CMK (cell line): ENCODE data around the gene ASTL.
A peak's percentile ranks its signal among the peaks of the same experiment; 100 is the strongest.
"Not testable (repeated sequence)": the region's sequence is repeated elsewhere in the genome, so short reads cannot be mapped to it uniquely, and the experiment has no call there.

Experiments
- DNase-seq: peaks from one replicate; pipeline ENCODE4 v3.0.0-alpha.2; 2010; ENCODE audit warnings: low read depth

The ASTL gene

DNA sequence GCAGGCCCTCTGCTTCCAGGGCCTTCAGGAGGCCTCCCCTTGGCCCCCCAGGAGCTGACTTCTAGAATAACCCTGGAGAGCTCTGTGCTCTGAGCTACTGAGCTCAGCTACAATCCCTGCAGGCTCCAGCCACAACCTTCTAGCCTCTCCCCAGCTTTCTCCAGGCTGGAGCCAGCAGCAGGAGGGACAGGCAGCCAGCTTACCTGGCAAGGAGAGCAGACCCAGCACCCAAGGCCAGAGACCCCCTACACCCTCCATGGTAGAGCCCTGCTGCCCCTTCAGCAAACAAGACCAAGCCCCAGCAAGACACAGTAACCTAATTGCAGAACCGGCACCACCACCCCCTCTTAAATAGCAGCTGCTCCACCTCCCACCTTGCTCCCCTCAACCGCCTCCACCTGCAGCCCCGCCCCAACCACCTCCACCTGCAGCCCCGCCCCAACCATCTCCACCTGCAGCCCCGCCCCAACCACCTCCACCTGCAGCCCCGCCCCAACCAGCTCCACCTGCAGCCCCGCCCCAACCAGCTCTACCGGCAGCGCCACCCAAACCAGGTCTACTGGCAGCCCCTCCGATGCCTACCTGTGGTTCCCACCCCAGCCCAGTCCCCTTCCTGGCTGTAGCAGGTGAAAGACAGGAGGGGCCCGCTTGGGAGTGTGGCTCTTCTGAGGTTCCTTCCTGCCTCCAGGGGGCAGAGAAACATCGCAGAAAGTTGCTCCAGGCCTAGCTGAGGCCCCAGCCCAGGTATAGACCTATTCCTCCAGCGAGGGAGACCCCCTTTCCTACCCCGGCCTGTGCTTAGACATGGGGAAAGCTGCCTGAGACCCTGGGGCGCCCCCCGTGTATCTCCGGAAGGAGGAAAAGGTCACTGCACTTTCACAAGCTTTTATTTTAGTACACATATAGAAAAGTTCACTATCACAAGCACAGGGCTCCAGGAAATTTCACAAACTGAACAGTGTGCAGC lies at the start of gene ASTL:
Gene ASTL, minus strand, starts transcription at position 324 of the 967 bp plus-strand sequence. Its CDS starts 66 bp downstream, at position 258.
- no peak for DNase-seq

DNA sequence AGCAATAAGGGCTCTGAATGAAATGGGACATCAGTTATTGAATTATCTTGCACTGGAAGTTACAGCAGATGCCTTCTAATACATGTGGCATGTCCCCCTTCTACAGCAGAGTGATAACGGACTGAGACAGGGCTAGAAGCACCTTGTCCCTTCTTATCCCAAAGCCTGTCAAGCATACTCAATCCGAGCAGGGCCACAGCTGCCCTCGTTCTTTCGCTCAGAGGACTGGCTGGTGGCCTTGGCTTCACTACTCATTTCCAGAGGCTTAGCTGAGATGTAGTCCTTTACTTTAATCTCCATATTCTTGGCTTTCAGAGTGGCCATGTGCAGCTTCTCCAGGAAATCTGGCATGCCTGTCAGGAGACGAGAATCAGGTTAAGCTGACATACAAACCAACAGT lies 48.3 kb upstream of the ASTL start:
- no peak for DNase-seq

DNA sequence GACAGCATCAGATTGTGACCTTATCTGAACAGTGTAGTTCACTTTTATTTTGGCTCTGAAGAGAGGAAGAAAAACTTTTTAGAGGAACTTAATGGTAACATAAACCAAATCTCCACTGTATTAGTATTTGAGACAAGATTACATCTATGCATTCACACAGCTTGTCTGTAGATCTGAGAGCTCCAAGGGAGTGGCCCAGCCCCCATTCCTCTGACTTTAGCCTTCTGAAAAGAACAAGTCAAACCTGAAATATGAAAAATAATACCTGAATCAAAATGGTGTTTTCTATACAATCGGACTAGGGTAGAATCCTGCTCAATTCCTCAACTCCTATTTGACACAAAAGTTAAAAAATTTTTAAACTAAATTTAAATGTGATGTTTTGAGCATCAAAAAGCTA lies 47.2 kb upstream of the ASTL start:
- no peak for DNase-seq

DNA sequence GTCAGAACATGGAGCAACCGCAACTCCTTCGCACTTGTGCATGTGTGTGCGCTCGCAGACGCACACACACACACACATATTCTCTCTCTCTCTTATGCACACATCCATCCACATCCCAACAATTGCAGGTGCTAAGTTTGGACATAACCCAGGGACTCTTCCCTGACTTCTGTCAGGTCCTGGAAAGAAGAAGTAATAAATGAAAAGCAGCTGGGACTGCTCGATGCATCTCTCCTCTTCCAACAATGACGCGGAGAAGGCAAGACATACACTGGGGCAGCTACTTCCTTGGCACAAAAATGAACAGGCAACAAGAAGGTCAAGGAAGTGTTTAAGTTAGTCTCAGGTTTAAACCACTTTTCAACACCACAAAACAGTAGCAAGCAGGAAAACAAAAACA lies 46.7 kb upstream of the ASTL start:
- no peak for DNase-seq

DNA sequence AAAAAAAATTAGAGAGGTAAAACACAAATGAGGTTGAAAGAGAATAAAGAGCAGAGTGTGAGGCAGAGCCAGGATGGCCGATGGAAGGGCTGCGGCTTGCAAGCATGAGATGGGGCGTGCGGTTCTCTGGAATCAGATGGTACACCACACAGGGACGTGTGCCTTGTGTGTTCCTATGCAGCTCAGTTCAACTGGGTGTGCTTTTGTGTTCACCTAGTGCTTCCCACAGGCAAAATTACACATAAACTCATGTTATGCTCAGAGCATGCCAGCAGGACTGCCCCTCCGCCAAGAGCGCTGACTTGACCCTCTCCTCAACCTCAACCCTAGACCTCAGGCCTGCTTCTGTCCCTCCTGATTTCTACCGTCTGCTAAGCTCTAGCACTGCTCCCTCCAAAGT lies 45.9 kb upstream of the ASTL start:
- DNase-seq, result no peak

DNA sequence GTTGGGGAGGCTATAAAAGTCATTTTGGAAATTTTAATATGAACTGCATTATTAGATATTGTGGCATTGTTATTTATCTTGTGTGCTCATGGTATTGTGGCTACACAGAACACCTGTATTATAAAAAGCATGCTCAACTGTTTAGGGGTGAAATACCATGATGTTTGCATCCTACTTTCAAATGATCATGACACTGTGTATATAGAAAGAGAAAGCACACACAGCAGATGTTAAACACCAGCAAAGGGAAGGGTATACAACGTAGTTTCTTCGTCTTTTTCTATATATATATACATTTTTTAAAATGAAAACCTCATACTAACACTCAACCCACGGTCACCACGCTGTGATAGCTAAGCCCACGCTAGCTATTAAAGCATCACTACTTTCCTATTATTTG lies 43.2 kb upstream of the ASTL start:
- DNase-seq, result no peak

DNA sequence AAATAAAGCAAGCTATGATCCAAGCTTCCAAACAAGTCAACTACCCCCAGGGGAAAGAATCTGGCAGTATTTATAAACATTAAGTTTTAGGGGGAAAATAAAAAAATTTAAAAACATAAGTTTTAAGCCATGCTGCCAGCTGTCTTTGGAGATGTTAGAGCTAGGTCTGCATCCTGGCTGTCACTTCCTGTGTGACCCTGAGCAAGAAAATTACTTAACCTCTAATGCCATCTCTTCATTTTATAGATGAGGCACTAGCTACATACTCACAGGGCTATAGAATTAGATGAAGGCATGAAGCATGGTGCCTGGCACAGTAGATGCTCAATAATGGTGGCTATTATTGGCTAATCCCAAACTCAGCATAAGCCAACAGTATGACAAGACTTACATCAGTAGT lies 42.2 kb upstream of the ASTL start:
- DNase-seq, result no peak

DNA sequence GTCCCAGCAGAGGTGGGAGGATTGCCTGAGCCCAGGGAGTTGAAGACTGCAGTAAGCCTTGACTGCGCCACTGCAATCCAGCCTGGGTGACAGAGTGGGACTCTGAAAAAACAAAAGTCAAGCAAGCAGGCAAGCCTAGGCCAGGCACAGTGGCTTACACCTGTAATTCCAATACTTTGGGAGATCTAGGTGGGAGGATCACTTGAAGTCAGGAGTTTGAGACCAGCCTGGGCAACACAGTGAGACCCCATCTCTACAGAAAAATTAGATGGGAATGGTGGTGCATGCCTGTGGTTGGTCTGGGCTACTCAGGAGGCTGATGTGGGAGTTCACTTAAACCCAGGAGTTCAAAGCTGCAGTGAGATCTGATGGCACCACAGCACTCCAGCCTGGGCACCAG lies 41.7 kb upstream of the ASTL start:
- no peak for DNase-seq

DNA sequence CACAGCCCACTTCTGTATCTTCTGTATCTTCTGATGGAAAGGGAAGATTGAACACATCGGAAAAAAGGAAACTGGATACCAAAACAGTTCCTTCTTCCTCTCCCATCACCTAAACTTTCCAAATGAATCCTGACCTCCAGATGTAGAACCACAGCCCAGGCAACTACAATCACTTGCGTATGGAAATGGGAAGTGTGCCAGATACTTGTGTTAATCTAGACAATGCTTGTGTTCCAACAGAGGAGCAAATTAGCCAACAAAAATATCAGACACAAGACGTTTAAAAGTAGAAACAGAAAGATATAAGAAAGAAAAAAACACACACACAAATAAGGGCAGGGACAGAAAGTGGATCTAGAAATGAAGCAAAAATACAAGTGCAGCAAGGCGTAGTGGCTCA lies 38.4 kb upstream of the ASTL start:
- DNase-seq, result no peak

DNA sequence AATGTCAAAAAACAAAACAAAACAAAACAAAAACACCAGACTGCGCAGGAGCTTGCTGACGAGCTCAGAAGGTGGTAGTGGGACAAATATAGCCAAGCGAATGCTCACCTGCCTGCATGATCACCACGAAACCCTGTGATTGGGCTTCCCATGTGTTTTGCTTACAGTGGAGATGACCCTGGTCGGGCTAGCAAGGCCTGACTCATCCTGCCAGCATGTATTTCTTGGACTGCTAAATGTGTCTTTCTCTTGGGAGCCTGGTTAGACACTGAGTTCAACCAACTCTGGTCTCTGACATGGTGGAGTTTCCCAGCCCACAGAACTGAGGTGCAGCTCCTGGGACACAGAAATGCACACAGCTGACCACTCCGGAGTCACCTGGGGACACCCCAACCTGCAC lies 37.6 kb upstream of the ASTL start:
- DNase-seq, result no peak

DNA sequence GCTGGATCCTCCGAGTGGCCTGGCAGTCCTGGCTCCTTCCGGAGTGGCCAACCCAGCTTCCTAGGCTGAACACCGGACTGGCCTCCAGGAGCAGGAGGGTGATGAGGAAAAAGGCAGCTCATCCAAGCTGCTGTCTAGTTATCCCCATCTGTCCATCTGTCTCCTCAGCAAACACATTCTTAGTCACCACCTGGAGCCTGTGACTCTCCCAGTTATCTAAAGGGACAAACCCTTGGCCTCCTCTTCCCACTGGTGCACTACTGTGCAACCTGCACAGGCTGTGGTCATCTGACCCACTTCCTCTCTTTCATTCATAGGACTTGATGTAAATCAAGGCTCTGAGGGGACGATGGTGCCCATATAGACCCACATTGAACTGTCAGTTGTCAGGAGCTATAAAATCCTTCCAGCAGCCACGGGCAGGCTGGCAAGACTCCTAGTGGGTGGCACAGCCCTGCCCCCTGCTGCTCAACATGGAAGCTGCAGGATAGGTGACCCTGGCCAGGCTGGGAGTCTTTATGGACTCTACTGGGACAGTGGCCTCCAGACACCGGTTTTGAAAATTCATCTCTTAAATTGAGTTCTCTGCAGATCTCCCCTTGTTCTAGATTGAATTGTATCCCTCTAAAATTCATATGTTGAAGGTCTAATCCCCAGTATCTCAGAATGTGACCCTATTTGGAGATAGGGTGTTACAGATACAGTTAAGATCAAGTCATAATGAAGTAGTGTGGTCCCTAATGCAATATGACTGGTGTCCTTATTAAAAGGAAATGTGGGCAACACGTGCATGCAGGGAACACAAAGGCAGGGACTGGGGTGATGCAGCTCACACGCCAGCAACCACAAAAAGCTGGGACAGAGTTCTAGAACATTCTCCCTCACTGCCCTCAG lies 36.2 kb upstream of the ASTL start:
- peak; percentile 39 for DNase-seq

DNA sequence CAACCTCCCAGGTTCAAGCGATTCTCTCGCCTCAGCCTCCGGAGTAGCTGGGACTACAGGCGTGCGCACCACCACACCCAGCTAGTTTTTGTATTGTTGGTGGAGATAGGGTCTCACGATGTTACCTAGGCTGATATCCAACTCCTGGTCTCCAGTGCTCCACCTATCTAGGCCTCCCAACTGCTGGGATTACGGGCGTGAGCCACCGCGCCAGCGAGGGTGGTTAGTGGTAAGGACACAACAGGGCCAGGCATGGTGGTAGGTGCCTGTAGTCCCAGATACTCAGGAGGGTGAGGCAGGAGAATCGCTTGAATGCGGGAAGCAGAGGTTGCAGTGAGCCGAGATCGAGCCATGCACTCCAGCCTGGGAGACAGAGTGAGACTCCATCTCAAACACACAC lies 33.5 kb upstream of the ASTL start:
- no peak for DNase-seq

DNA sequence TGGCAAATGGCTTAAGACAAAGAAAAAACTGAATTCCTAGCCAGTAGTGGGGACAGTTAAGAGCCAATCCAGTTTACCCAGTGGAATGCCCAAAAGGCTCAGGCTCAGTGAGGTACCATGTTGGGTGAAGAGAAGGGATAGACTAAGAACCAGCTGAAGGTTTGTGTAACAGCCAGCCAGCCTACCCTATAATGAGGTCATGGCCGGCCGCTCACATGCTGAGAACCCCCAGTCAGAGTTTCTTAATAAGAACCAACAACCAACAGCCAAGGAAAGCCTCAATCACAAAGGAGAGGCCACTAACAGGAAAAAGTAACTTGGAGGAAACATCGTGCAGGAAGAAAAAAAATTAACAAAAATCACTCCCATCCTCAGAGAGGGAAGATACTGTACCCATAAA lies 32.3 kb upstream of the ASTL start:
- DNase-seq, result no peak

DNA sequence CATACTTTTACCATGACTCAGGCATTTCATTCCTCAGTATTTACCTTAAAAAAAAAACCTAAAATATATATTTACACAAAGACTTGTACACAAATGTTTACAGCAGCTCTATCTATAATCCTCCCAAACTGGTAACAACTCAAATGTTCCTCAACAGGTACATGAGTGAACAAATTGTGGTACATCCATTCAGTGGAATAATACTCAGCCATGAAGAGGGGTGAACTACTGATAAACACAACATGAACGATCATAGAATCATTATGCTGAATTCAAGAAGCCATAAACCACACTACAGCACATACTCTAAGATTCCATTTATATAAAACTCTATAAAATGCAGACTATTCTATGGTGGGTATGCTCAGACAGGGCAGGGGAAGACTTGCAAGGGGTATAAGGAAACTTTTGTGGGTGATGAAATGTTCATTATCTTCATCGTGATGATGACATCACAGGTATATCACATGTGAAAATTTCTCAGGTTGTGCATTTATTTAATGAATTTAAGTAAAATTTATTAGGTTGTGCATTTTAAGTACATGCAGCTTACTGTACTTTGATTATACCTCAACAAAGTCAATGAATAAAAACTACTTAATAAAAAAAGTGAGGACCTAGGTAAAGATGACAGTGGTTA lies 31.7 kb upstream of the ASTL start:
- no peak for DNase-seq

DNA sequence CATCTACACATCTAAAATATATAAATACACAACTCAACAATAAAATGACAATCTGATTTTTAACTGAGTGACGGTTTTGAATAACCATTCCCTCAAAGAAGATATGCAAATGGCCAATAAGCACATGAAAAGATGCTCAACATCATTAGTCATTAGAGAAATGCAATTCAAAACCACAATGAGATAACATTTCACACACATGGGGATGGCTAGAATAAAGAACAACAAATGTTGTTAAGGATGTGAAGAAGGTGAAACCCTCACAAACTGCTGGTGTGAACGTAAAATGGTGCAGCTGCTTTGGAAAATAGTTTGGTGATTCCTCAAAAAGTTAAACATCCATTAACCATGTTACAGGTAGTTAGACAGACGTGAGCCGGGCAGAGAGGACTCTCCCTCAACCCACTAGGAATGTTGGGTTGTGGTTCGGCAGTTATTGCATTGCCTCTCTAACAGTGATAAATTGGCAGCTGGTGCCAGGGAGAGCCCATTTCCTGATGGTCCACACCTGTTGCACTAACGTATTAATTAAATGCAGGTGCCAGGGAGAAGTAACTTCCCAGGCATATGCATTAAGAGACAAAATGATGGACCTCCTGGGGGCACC lies 29.2 kb upstream of the ASTL start:
- DNase-seq, result no peak

DNA sequence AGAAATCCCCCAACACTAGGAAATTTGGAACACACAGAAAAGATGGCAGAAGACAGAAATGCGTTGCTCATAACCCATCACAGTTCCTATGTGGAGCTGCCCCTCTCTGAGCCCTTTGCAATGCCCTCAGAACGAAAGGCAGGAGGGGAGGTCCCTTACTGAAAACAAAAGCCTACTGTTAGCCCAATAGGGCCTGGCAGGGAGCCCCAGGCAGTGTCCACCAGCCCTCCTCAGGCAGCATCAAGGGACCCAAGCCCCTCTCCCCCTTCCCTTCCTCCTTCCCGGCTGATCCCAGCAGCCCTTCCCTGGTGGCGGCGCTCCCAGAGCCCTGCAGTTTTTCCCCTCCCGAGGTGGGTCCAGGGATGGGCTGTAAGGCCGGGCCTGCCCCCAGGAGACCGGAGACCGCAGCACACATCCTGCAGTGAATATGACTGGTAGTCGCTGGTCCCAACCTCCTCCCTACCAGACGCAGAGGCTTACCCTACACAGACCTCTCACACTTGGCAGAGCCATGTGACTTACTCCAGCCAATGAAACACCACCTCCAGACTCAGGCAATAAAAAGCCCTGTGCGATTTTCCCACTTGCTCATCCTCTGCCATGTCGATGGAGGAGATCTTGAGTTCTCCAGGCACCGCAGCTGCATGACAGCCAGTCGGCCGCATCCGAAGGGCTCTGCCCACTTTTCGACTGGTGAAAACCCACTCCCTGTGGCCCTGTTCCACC lies 26.3 kb upstream of the ASTL start:
- DNase-seq, result no peak

DNA sequence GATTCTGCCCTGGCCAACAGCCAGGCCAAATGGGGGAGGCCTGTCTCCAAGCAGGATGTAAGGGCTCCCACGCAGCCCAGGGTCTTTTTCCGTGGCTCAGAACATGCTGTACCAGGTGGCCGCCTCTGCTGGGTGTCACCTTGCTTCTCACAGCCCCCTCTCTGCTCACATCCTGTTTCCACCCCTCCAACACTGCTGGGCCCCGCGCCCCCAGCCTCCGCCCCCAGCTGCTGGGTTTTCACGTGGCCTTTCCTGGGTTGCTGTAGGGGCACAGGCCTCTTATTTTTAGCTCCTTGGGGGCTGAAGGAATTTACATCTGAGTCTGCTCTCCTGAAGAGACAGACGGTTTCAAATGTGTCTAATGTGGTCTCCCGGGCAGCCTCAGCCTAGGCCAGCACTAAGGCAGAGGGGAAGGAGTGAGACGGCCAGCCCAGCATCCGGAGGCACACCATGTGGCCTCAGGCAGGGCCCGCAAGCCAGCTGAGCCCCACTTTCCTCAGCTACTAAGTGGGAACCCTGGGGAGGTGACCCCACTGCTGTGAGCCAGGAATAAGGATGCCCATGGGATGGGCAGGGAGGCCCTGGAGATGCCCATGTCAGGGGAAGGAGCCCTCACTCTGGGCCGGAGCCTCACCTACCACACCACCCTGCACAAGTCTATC lies 25.6 kb upstream of the ASTL start:
- no peak for DNase-seq

DNA sequence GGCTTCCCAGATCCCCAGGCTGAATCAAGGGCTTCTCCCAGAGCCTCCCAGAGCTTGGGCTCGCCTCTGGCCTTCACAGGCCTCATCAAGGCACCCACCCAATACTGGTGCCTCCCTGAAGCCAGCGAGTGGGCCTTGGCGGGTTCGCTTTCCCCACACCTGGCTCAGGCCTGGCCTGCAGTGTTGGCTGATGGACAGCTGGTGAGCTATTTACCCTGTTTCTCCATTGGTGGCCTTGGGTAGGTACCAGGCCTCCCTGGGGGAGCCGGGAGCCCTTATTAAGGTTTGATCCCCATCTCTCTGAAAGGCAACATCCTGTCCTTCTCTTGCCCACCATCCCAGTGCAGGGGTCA lies 25.1 kb upstream of the ASTL start:
- no peak for DNase-seq

DNA sequence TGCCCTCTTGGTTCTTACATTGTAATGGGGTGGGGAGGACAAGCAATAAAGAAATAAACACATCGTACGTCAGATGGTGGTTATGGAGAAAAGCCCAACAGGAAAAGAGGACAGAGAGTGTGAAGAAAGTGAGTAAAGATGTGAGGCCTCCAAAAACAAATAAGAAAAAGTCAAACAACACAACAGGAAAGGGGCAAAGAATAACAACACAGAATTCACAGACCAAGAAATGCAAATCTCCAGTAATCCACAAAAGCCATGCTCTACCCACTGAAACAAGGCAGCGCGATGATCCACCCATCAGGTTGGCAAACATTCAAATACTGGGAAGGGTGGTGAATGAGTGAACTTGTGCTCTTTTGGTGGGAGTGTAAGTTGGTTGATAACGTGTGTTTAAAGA lies 23.6 kb upstream of the ASTL start:
- no peak for DNase-seq

DNA sequence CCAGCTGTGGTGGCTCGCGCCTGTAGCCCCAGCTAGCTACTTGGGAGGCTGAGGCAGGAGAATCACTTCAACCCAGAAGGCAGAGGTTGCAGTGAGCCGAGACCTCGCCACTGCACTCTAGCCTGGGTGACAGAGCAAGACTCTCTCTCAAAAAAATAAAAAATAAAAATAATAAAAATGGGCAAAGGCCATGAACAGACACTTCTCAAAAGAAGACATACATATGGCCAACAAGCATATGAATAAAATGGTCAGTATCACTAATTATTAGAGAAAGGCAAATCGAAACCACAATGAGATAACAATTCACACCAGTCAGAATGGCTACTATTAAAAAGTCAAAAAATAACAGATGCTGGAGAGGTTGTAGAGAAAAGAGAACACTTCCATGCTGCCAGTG lies 22.1 kb upstream of the ASTL start:
- DNase-seq, result not testable (repeated sequence)
